Mucosa of rectum (tissue), 2 donors: ENCODE data around the gene SS18.

Source experiments
- H3K27ac ChIP-seq, 2 donors: one replicate each; pipeline ENCODE4 v1.7.0; 2013; ENCODE audit warnings: inconsistent platforms in 2 of 2, low read depth in 2 of 2, low read length in 2 of 2
- H3K27me3 ChIP-seq, 2 donors: one replicate each; pipeline ENCODE4 v1.7.0; 2013; ENCODE audit warnings: low read length in 2 of 2; ENCODE audit not compliant: control insufficient read depth in 2 of 2, insufficient read depth in 2 of 2
- H3K36me3 ChIP-seq, 2 donors: one replicate each; pipeline ENCODE4 v1.7.0; 2013; ENCODE audit warnings: low read length in 2 of 2; ENCODE audit not compliant: control insufficient read depth in 2 of 2, insufficient read depth in 2 of 2
- H3K4me1 ChIP-seq, 2 donors: one replicate each; pipeline ENCODE4 v1.7.0; 2013; ENCODE audit warnings: low read length in 2 of 2, mild to moderate bottlenecking in 1 of 2; ENCODE audit not compliant: control insufficient read depth in 2 of 2, insufficient read depth in 2 of 2
- H3K4me3 ChIP-seq, 2 donors: one replicate each; pipeline ENCODE4 v1.7.0; 2013; ENCODE audit warnings: low read length in 2 of 2
- H3K9ac ChIP-seq, 2 donors: one replicate each; pipeline ENCODE4 v1.7.0; 2013; ENCODE audit warnings: low read length in 2 of 2, low read depth in 1 of 2, mild to moderate bottlenecking in 1 of 2
- H3K9me3 ChIP-seq, 2 donors: one replicate each; pipeline ENCODE4 v1.7.0; 2013; ENCODE audit warnings: low read length in 2 of 2; ENCODE audit not compliant: control insufficient read depth in 2 of 2
- donor health status: healthy.
- donor health status: Normal muscosa, but diverticular disease.

The SS18 gene

DNA sequence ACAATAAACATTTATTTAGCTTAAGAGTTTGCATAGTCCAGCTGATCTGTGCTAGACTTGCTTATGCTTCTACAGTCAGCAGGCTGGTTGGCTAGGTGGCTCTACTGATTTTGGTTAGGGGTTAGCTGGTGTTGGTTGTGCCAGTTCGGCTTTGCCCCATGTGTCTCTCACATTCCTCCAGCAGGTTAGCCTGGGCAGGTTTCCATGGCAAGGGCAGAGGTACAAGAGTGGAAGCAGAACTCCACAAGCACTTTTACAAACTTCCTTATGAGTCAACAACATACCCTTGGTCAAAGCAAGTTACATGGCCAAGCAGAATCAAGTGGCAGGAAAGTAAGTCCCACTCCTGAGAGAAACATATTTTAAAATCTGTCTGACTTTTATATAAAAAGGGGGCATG lies 82.3 kb downstream of the SS18 start:
- Histone ChIP-seq H3K9me3 (no peaks in the 10 kb centered on the region), H3K27me3 (no peaks in the 10 kb centered on the region), H3K27ac (no peak overlapping the region), H3K4me1 (no peaks in the 10 kb centered on the region), H3K4me3 (no peak overlapping the region), H3K9ac (no peak overlapping the region), H3K36me3 (no peaks in the 10 kb centered on the region)

DNA sequence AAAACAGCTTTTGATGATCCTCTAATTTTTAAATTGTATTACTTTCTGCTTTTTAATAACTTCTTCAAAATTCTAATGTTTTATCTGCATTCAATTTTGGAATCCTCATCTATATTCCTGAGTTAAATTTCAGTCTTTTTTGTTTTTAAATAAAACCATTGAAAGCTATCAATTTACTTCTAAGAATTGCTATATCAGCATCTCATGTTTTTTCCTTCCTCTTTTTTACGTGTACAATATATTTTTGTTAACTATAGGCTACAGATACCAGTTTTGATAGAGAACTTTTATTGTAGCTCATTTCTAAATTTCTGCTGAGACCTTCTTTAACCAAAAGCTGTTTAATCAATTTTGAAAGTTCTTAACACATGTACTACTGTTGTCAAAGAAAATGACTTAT lies 84.5 kb downstream of the SS18 start:
- Histone ChIP-seq H3K9ac (no peak overlapping the region), H3K9me3 (no peaks in the 10 kb centered on the region), H3K4me1 (no peaks in the 10 kb centered on the region), H3K4me3 (no peak overlapping the region), H3K36me3 (no peaks in the 10 kb centered on the region), H3K27me3 (no peaks in the 10 kb centered on the region), H3K27ac (no peak overlapping the region)

DNA sequence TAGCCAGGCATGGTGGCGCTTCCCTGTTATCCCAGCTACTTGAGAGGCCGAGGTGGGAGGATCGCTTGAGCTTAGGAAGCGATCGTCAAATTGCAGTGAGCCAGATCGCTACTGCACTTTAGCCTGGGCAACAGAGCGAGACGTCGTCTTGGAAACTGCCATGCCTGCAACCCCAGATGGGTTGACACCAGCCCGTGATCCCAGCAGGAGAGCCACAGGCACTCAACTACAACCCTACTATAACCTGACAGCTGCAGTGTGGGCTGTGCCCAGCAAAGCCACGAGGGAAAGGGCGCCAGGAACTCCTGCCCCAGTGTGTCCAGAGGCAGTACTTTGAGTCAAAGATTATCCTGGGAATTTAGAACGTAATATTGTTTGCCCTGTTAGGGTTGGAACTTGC lies 85.6 kb downstream of the SS18 start:
- no peaks in the 10 kb centered on the region for H3K9me3 ChIP-seq
- no peaks in the 10 kb centered on the region for H3K4me1 ChIP-seq
- no peak overlapping the region for H3K9ac ChIP-seq
- no peak overlapping the region for H3K27ac ChIP-seq
- H3K4me3 ChIP-seq, result no peak overlapping the region
- no peaks in the 10 kb centered on the region for H3K27me3 ChIP-seq
- H3K36me3 ChIP-seq, result no peaks in the 10 kb centered on the region

DNA sequence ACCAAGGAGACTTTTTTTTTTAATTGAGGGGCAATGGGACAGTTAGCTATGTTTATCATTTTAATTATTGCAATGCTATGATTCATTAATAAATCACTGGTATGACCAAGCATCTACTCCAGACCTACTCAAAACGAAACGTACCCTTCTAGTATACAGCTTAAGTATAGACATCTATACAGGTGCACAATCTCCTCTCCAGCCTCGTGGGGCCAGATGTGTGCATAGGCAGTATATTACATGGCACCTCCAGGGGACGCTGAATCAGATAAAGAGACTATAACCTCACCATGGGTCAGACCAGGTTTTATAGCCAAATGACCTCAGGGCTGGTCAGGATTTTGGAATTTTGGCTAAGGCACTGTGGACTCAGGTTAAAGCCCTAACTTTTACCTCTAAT lies 86.6 kb downstream of the SS18 start:
- Histone ChIP-seq H3K27ac (no peak overlapping the region), H3K4me1 (no peaks in the 10 kb centered on the region), H3K36me3 (no peaks in the 10 kb centered on the region), H3K27me3 (no peaks in the 10 kb centered on the region), H3K9me3 (no peaks in the 10 kb centered on the region), H3K4me3 (no peak overlapping the region), H3K9ac (no peak overlapping the region)

DNA sequence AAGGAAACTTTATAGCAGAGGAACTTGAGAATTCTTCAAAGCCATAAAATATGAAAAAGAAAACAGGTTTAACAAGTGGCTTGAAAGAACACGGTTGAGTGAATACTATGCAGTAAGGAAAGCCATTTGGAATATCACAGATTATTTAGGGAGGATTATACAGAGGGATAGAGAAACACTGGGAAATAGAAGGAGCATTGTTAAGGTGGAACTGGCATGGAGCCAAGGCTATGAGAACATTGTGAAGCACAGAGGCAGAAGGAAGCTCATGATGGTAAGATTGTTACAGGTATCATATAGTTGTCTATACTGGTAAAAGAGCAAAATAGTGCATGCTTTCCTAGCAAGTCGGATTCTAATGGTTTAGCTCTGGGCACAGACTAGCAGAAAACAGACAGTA lies 87.1 kb downstream of the SS18 start:
- no peaks in the 10 kb centered on the region for H3K36me3 ChIP-seq
- no peaks in the 10 kb centered on the region for H3K9me3 ChIP-seq
- no peaks in the 10 kb centered on the region for H3K4me1 ChIP-seq
- H3K27ac ChIP-seq, result no peak overlapping the region
- no peaks in the 10 kb centered on the region for H3K27me3 ChIP-seq
- H3K4me3 ChIP-seq, result no peak overlapping the region
- no peak overlapping the region for H3K9ac ChIP-seq

DNA sequence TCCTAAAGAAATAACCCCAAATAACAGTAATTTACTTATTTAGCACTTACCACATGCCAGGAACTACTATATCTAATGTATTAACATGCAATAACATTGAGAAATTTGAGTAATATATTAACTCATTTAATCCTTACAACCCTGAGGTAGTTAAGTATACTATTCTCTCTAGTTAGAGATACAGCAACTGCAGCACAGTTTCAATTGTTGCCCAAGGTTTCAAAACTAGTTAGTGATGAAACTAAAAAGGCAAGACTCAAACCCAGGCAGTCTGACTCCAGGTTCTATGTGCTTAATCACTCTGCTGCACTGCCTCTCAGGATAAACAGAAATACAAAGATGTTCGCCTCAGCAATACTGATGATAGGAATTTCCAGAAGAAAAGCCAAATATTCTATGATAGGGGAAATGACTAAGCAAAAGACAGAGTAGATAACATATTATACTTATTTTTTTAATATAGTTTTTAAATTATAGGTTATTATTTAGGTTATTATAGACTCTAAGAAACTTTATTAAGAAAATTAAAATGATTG lies 88.0 kb downstream of the SS18 start:
- Histone ChIP-seq H3K4me3 (no peak overlapping the region), H3K9me3 (no peaks in the 10 kb centered on the region), H3K36me3 (no peaks in the 10 kb centered on the region), H3K27me3 (no peaks in the 10 kb centered on the region), H3K27ac (no peak overlapping the region), H3K4me1 (no peaks in the 10 kb centered on the region), H3K9ac (no peak overlapping the region)

DNA sequence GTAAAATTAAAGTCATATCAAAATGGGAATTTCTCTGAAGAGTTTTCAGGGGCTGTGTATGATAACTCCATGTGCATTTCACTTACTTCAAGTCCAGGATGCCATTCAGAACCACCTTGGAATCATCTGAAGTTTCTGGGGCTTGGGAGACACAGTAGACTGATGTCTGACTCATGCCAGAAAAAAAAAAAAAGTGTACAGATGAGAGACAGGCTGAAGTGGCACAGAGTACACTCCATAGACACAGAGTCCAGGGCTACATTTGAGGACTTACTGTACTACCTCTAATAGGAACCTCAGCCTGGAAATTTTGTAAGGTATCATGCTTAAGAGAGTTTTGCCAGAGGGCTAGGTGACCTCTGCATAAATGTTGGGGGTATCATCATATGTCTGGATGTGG lies 92.0 kb downstream of the SS18 start:
- no peaks in the 10 kb centered on the region for H3K36me3 ChIP-seq
- no peaks in the 10 kb centered on the region for H3K4me1 ChIP-seq
- H3K9me3 ChIP-seq, result no peaks in the 10 kb centered on the region
- no peak overlapping the region for H3K9ac ChIP-seq
- H3K27ac ChIP-seq, result no peak overlapping the region
- no peaks in the 10 kb centered on the region for H3K27me3 ChIP-seq
- H3K4me3 ChIP-seq, result no peak overlapping the region

DNA sequence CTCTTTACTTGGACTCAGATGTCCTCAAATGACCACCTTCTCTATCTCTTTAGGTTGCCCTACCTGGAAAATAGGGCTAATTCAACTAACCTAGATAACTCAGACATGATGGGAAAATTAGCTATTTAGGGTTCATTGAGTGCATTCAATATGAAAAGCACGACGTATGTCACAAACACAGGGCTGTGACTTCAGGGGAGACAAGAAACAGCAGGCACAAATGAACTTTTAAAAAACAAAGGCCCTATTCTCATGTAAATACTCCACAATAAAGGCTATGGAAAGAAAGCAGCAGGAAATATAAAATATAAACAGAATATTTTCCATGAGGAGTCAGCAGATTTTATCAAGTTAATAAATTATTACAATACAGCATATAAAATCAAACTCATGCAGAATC lies 97.8 kb downstream of the SS18 start:
- no peaks in the 10 kb centered on the region for H3K27me3 ChIP-seq
- no peaks in the 10 kb centered on the region for H3K9me3 ChIP-seq
- H3K27ac ChIP-seq, result no peak overlapping the region
- H3K36me3 ChIP-seq, result no peaks in the 10 kb centered on the region
- H3K4me3 ChIP-seq, result no peak overlapping the region
- H3K4me1 ChIP-seq, result no peaks in the 10 kb centered on the region
- H3K9ac ChIP-seq, result no peak overlapping the region

DNA sequence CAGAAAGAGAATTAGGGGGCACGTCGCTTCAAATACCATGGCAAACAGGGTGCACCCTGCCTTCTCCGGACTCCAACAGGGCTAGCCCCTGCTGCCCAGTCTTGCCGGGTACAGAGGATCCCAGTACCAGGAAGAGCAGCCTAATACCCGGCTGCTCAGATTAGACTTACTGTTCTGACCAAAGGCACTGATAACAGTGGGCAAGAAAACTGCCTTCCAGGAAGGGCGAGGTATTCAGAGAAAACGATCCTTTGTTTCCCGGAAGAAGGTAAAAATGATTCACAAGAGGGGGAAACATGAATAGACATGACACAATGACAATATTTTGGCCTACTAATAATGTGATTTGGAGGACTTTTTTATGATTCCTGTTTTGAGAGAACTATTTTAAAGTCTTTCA lies 99.9 kb downstream of the SS18 start:
- Histone ChIP-seq H3K27me3 (no peaks in the 10 kb centered on the region), H3K4me3 (no peak overlapping the region), H3K27ac (no peak overlapping the region), H3K4me1 (no peaks in the 10 kb centered on the region), H3K36me3 (no peaks in the 10 kb centered on the region), H3K9ac (no peak overlapping the region), H3K9me3 (no peaks in the 10 kb centered on the region)

DNA sequence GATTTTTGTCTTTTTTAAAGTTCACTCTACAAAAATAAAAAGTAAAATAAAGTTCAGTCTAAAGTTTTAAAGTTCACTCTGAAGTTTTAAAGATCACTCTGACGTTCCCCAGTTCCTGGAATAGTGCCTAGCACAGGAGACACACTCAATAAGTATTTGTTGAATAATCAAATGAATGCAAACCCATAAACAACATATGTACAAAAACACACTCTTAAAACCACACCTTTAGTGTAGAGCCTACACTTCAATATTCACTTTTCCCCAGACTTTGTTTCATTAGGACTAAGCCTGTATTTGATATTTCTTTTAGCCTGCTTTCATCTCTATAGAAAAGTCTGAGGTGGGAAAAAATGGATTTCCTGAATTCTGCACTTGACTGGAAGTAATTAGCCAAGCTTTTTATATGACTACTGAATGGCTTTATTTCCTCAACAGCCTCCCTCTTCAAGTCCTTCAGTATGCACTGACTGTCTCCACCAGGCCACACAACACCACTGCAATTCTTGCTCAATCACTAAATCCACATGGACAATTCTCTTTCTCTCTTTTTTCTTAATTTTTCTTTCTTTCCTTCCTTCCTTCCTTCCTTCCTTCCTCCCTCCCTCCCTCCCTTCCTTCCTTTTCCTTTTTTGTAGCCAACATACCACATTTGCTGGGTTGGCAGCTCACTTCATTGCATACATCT lies 104.6 kb downstream of the SS18 start:
- H3K9ac ChIP-seq, result no peak overlapping the region
- H3K27ac ChIP-seq, result no peak overlapping the region
- no peaks in the 10 kb centered on the region for H3K4me1 ChIP-seq
- no peaks in the 10 kb centered on the region for H3K9me3 ChIP-seq
- no peaks in the 10 kb centered on the region for H3K36me3 ChIP-seq
- no peaks in the 10 kb centered on the region for H3K27me3 ChIP-seq
- no peak overlapping the region for H3K4me3 ChIP-seq

DNA sequence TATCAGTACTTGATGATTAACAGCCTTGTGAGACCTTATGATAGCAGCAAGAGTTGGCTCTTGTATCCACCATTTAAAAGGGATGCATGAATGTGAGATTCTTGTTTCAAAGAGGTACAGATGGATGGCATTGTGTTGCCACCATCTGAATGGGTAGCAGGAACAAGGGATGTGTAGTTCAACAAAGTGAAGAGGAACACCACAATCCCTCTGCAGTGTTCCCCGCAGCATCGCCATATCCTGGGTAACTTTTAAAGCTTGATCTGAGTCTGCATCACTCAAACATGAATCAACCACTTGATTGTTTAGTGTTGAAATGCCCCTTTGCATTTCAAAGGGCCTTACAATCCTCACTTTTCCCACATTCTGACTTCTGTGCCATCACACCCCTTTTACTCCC lies 106.7 kb downstream of the SS18 start:
- H3K9me3 ChIP-seq, result no peaks in the 10 kb centered on the region
- H3K27ac ChIP-seq, result no peak overlapping the region
- no peaks in the 10 kb centered on the region for H3K36me3 ChIP-seq
- H3K27me3 ChIP-seq, result no peaks in the 10 kb centered on the region
- no peaks in the 10 kb centered on the region for H3K4me1 ChIP-seq
- no peak overlapping the region for H3K4me3 ChIP-seq
- H3K9ac ChIP-seq, result no peak overlapping the region
